OCI-LY7 (cell line): ENCODE data around the gene WDR87. TPM values are rescaled to one million over a fixed set of nuclear protein-coding genes. Genes with fewer than 3 reads are reported as not detected.

Experiments used
- BruUV-seq: library from RNA; stranded (reverse); fragments of 400-500 nt; replicated peaks from 2 replicates; lab custom pipeline; 2021; lab: Mats Ljungman, UMichigan
- CTCF ChIA-PET: fragments of 300-600 bp; sonication (Branson Sonifier 250); formaldehyde crosslinking; loops from one replicate; lab custom pipeline; 2022; ENCODE audit warnings: antibody characterized with exemption; ENCODE audit not compliant: unreplicated experiment; lab: Charles Lee
- POLR2A ChIA-PET: fragments of 300-600 bp; sonication (Branson Sonifier 250); formaldehyde crosslinking; loops from one replicate; lab custom pipeline; 2022; ENCODE audit warnings: antibody characterized with exemption; lab: Charles Lee
- DNase-seq: peaks from one replicate; pipeline ENCODE4 v3.0.0-alpha.2; 2015; ENCODE audit warnings: low spot score
- H2AFZ ChIP-seq: fragments of 200-600 bp; sonication (generic), shearing (Covaris generic); 2 replicates; pipeline ENCODE4 v1.6.1; 2014; ENCODE audit warnings: mild to moderate bottlenecking, antibody characterized with exemption, low read length, moderate library complexity
- H3K27ac ChIP-seq: fragments of 200-600 bp; sonication (generic); 2 replicates; pipeline ENCODE4 v1.5.1; 2014; ENCODE audit warnings: mixed run types, low read depth, mild to moderate bottlenecking, moderate library complexity, low read length, inconsistent platforms; ENCODE audit not compliant: poor library complexity, severe bottlenecking
- H3K36me3 ChIP-seq: fragments of 200-600 bp; sonication (generic); 2 replicates; pipeline ENCODE4 v1.6.1; 2014; ENCODE audit warnings: mild to moderate bottlenecking, antibody characterized with exemption, low read length, moderate library complexity, mixed read lengths; ENCODE audit not compliant: insufficient read depth
- H3K4me1 ChIP-seq: fragments of 200-600 bp; sonication (generic); 2 replicates; pipeline ENCODE4 v1.5.1; 2014; ENCODE audit warnings: mild to moderate bottlenecking, low read length; ENCODE audit not compliant: insufficient read depth, poor library complexity, severe bottlenecking
- H3K4me2 ChIP-seq: fragments of 200-600 bp; sonication (generic); 2 replicates; pipeline ENCODE4 v1.6.1; 2014; ENCODE audit warnings: mild to moderate bottlenecking, low read length
- H3K4me3 ChIP-seq: fragments of 200-600 bp; sonication (generic); 2 replicates; pipeline ENCODE4 v1.5.1; 2014; ENCODE audit warnings: mild to moderate bottlenecking, low read depth, low read length; ENCODE audit not compliant: poor library complexity, severe bottlenecking
- H3K79me2 ChIP-seq: fragments of 200-600 bp; sonication (generic); 2 replicates; pipeline ENCODE4 v1.6.1; 2016; ENCODE audit warnings: low read depth, mild to moderate bottlenecking, low read length, moderate library complexity, mixed read lengths; ENCODE audit not compliant: insufficient read depth
- H3K9me2 ChIP-seq: fragments of 200-600 bp; sonication (generic); 2 replicates; pipeline ENCODE4 v1.6.1; 2016; ENCODE audit warnings: mild to moderate bottlenecking, low read length, mixed read lengths; ENCODE audit not compliant: insufficient read depth
- H3K9me3 ChIP-seq: fragments of 200-600 bp; sonication (generic); 2 replicates; pipeline ENCODE4 v1.6.1; 2014; ENCODE audit warnings: mild to moderate bottlenecking, mixed run types, low read length, mixed read lengths
- H4K20me1 ChIP-seq: fragments of 200-600 bp; sonication (generic); 2 replicates; pipeline ENCODE4 v1.6.1; 2014; ENCODE audit warnings: mild to moderate bottlenecking, antibody characterized with exemption, low read length, moderate library complexity, mixed read lengths; ENCODE audit not compliant: insufficient read depth
- CTCF ChIP-seq: fragments of 200-600 bp; sonication (generic); conservative IDR thresholded peaks from 2 replicates; pipeline ENCODE4 v1.5.1; 2014; ENCODE audit warnings: mild to moderate bottlenecking, antibody characterized with exemption, low read length, moderate library complexity, mixed read lengths
- EZH2phosphoT487 ChIP-seq: fragments of 200-600 bp; sonication (generic); IDR thresholded peaks from 2 replicates; pipeline ENCODE4 v1.6.1; 2018; ENCODE audit warnings: low read depth, borderline replicate concordance, mild to moderate bottlenecking, mixed run types, antibody characterized with exemption, low read length, moderate library complexity, mixed read lengths
- intact Hi-C: fragments of 100-400 bp; cut with micrococcal nuclease; formaldehyde crosslinking; loops from one replicate; pipeline ENCODE4 v1.10.0; 2022; ENCODE audit not compliant: unreplicated experiment
- total RNA-seq, 2 experiments: library from RNA; depleted of rRNA in 1 of 2; stranded (reverse); fragments of >200 nt in 1 of 2; shearing (Covaris generic) in 1 of 2; gene quantifications; 2 replicates each; pipeline ENCODE4 v1.2.3, GENCODE V29; 2014 to 2022

Gene WDR87
- total RNA-seq, 2 experiments from 2014 or later = 0.08 TPM; not detected in 1

GRCh38 chr19:37928527-37929286, 22.3 kb upstream of the WDR87 start:
- Histone ChIP-seq H3K4me1 (peaks cover 100% of the 10 kb centered on the region), H3K79me2 (peaks cover 86% of the 10 kb centered on the region), H2AFZ (no peak overlapping the region), H3K9me2 (no peaks in the 10 kb centered on the region), H3K4me2 (peak overlapping the region; percentile 90), H4K20me1 (no peaks in the 10 kb centered on the region), H3K36me3 (peaks cover 10% of the 10 kb centered on the region; the same call in 1 of the 2 replicates), H3K9me3 (no peaks in the 10 kb centered on the region), H3K27ac (peak overlapping the region; percentile 99), H3K4me3 (peak overlapping the region; percentile 58)
- POLR2A ChIA-PET = interaction anchor here (0.7 to 3.1 kb wide), 12 partner anchors 10 to 118 kb away, joined by 3 to 14 read pairs (median 5); no protein-coding TSS in a partner anchor
- BruUV-seq = no TSS peak
- CTCF ChIA-PET = interaction anchor here (0.6 to 1.6 kb wide), 3 partner anchors 12 to 59 kb away, joined by 3 to 6 read pairs (median 5); no protein-coding TSS in a partner anchor
- intact Hi-C loops = loop anchor here (1.0 to 5.0 kb wide), 5 partner anchors 14 to 120 kb away; no protein-coding TSS in a partner anchor
- peak; percentile 96 for DNase-seq
- TF ChIP-seq CTCF = no peak
- no peak for TF ChIP-seq EZH2phosphoT487

- Histone ChIP-seq H3K4me2 (peak overlapping the region; percentile 90), H3K36me3 (peaks cover 20% of the 10 kb centered on the region), H3K9me2 (no peaks in the 10 kb centered on the region), H2AFZ (peak overlapping the region; percentile 44; the same call in 1 of the 2 replicates), H4K20me1 (no peaks in the 10 kb centered on the region), H3K4me1 (peaks cover 97% of the 10 kb centered on the region), H3K79me2 (peaks cover 83% of the 10 kb centered on the region), H3K27ac (peak overlapping the region; percentile 99), H3K9me3 (no peaks in the 10 kb centered on the region), H3K4me3 (peak overlapping the region; percentile 58)
- CTCF ChIA-PET = interaction anchor here (0.7 kb wide), 1 partner anchor 20 kb away, joined by 6 read pairs; the partner anchor contains the start of gene WDR87
- intact Hi-C loops = loop anchor here (5.0 kb wide), 2 partner anchors 36 to 106 kb away; no protein-coding TSS in a partner anchor
- POLR2A ChIA-PET = interaction anchor here (0.6 to 3.1 kb wide), 13 partner anchors 8 to 149 kb away, joined by 3 to 26 read pairs (median 4); partner anchors contain the start of genes SIPA1L3 and WDR87
- TF ChIP-seq CTCF = no peak
- TF ChIP-seq EZH2phosphoT487 = no peak
- BruUV-seq = no TSS peak
- DNase-seq = peak; percentile 70
Measured at GRCh38 chr19:37926711-37927110, 20.3 kb upstream of the WDR87 start.
